HG03060 (cell line): ENCODE data around the gene SYT13.

Experiments
- ATAC-seq: cut with Tn5 transposase; IDR thresholded peaks from one replicate; pipeline ENCODE4 v1.9.1; 2021; ENCODE audit warnings: low read depth, moderate number of reproducible peaks; ENCODE audit not compliant: unreplicated experiment

Gene SYT13

GRCh38 chr11:45225277-45225676 is 60.9 kb downstream of the SYT13 start:
- no peak for ATAC-seq

GRCh38 chr11:45224766-45225165 is 61.4 kb downstream of the SYT13 start:
- no peak for ATAC-seq

- ATAC-seq, result no peak
These were observed 62.6 kb downstream of the SYT13 start for GRCh38 chr11:45223496-45223895.

GRCh38 chr11:45219411-45219810 is 66.7 kb downstream of the SYT13 start:
- ATAC-seq, result no peak

GRCh38 chr11:45218705-45219104 is 67.4 kb downstream of the SYT13 start:
- no peak for ATAC-seq

- no peak for ATAC-seq
These were observed 68.2 kb downstream of the SYT13 start for GRCh38 chr11:45217991-45218390.

- ATAC-seq, result no peak
These were observed 69.2 kb downstream of the SYT13 start for GRCh38 chr11:45216901-45217300.

GRCh38 chr11:45216031-45216430 is 70.1 kb downstream of the SYT13 start:
- ATAC-seq, result no peak

GRCh38 chr11:45215098-45215865 is 70.9 kb downstream of the SYT13 start:
- no peak for ATAC-seq

GRCh38 chr11:45213717-45214116 is 72.4 kb downstream of the SYT13 start:
- ATAC-seq, result no peak

GRCh38 chr11:45213316-45213665 is 72.8 kb downstream of the SYT13 start:
- no peak for ATAC-seq

- ATAC-seq, result no peak
These were observed 73.4 kb downstream of the SYT13 start for GRCh38 chr11:45212566-45213315.

GRCh38 chr11:45211732-45212131 is 74.4 kb downstream of the SYT13 start:
- no peak for ATAC-seq

- ATAC-seq, result no peak
These were observed 75.3 kb downstream of the SYT13 start for GRCh38 chr11:45210846-45211245.

GRCh38 chr11:45209891-45210699 is 76.0 kb downstream of the SYT13 start:
- no peak for ATAC-seq

GRCh38 chr11:45209000-45209879 is 76.9 kb downstream of the SYT13 start:
- no peak for ATAC-seq

GRCh38 chr11:45208135-45208534 is 78.0 kb downstream of the SYT13 start:
- ATAC-seq, result no peak

- no peak for ATAC-seq
These were observed 80.2 kb downstream of the SYT13 start for GRCh38 chr11:45205978-45206377.

GRCh38 chr11:45204761-45205160 is 81.4 kb downstream of the SYT13 start:
- no peak for ATAC-seq

GRCh38 chr11:45193695-45194094 is 92.4 kb downstream of the SYT13 start:
- ATAC-seq, result no peak
